ENCODE data around the gene COL6A1. TPM values are rescaled to one million over a fixed set of nuclear protein-coding genes. Genes with fewer than 3 reads are reported as not detected.

Gene COL6A1
- total and polyA plus RNA-seq, 2 donors (not counting 1 experiment from before 2014, with no cell fraction given): 645 to 1,137 TPM

DNA sequence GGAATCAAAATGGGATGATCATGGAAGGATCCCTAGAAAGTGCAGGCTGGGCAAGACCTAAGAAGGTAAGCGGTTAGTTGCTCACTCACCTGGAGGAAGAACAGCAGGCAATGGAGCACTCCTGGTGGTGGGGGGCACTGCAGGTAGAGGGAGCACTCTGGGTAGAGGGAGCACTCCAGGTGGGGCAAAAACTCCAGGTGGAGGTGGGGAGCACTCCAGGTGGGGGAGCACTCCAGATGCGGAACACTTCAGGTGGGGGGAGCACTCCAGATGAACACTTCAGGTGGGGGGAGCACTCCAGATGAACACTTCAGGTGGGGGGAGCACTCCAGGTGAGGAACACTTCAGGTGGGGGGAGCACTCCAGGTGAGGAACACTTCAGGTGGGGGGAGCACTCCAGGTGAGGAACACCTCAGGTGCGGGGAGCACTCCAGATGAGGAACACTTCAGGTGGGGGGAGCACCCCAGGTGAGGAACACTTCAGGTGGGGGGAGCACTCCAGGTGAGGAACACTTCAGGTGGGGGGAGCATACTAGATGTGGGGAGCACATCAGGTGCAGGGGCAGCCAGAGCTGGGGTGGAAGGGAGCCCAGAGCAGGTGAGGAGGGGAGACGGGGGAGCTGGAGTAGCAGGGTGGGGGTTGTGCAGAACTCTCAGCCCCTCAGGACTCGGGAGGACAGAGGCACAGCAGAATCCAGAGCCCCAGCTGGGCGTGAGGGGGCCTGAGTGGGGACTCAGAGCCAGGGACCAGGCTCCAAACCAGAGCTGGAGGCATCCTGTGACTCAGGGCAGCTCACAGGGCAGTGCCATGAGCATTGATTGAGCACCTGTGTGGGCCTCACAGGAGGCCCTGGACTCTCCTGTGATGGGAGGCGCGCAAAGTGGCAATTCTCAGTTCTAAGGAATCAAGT is 37.7 kb upstream of the COL6A1 start:
- H3K27ac ChIP-seq (ENCODE audit: insufficient read depth, low read length): no peak overlapping the region
- DNase-seq (ENCODE audit: low read depth in 2 of 2): no peak
- no peak overlapping the region for H3K4me3 ChIP-seq (replicated peaks in 1 of 4; ENCODE audit: control extremely low read depth in 1 of 4, insufficient read depth in 1 of 4, low read depth in 3 of 4, low read length in 4 of 4)
- TF ChIP-seq, protein P1, sequence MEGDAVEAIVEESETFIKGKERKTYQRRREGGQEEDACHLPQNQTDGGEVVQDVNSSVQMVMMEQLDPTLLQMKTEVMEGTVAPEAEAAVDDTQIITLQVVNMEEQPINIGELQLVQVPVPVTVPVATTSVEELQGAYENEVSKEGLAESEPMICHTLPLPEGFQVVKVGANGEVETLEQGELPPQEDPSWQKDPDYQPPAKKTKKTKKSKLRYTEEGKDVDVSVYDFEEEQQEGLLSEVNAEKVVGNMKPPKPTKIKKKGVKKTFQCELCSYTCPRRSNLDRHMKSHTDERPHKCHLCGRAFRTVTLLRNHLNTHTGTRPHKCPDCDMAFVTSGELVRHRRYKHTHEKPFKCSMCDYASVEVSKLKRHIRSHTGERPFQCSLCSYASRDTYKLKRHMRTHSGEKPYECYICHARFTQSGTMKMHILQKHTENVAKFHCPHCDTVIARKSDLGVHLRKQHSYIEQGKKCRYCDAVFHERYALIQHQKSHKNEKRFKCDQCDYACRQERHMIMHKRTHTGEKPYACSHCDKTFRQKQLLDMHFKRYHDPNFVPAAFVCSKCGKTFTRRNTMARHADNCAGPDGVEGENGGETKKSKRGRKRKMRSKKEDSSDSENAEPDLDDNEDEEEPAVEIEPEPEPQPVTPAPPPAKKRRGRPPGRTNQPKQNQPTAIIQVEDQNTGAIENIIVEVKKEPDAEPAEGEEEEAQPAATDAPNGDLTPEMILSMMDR (conservative IDR thresholded peaks at IDR 0.05 in 1 of 2, IDR thresholded peaks at IDR 0.05 in 1 of 2; ENCODE audit: low read depth in 1 of 2, low read length in 2 of 2): no peak
- no peak for TF ChIP-seq EZH2 (IDR thresholded peaks at IDR 0.05; ENCODE audit: low read length, missing control alignments)
- H3K9me3 ChIP-seq (ENCODE audit: control insufficient read depth, insufficient read depth, low read depth, low read length): no peaks in the 10 kb centered on the region
- H2AFZ ChIP-seq (ENCODE audit: low read length): no peak overlapping the region
- H3K4me2 ChIP-seq (ENCODE audit: extremely low read depth, insufficient read depth, low read length): no peak overlapping the region
- H4K20me1 ChIP-seq (ENCODE audit: control insufficient read depth, extremely low read depth, insufficient read depth, low read length): no peaks in the 10 kb centered on the region
- no peak overlapping the region for H3K9ac ChIP-seq (ENCODE audit: insufficient read depth, low read length)
- no peaks in the 10 kb centered on the region for H3K79me2 ChIP-seq (ENCODE audit: control insufficient read depth, insufficient read depth, low read length)
- H3K36me3 ChIP-seq (ENCODE audit: control insufficient read depth, insufficient read depth, low read length): no peaks in the 10 kb centered on the region
- no peaks in the 10 kb centered on the region for H3K4me1 ChIP-seq (ENCODE audit: control insufficient read depth, extremely low read depth, insufficient read depth, low read length)
- H3K27me3 ChIP-seq (ENCODE audit: control insufficient read depth, insufficient read depth, low read length): peaks cover 10% of the 10 kb centered on the region

- Histone ChIP-seq H3K4me1 (ENCODE audit: control insufficient read depth, extremely low read depth, insufficient read depth, low read length) (no peaks in the 10 kb centered on the region), H3K79me2 (ENCODE audit: control insufficient read depth, insufficient read depth, low read length) (no peaks in the 10 kb centered on the region), H3K9ac (ENCODE audit: insufficient read depth, low read length) (no peak overlapping the region), H3K4me2 (ENCODE audit: extremely low read depth, insufficient read depth, low read length) (no peak overlapping the region), H2AFZ (ENCODE audit: low read length) (no peak overlapping the region), H3K9me3 (ENCODE audit: control insufficient read depth, insufficient read depth, low read depth, low read length) (no peaks in the 10 kb centered on the region), H3K27me3 (ENCODE audit: control insufficient read depth, insufficient read depth, low read length) (peaks cover 10% of the 10 kb centered on the region), H3K4me3 (replicated peaks in 1 of 4; ENCODE audit: control extremely low read depth in 1 of 4, insufficient read depth in 1 of 4, low read depth in 3 of 4, low read length in 4 of 4) (no peak overlapping the region), H3K36me3 (ENCODE audit: control insufficient read depth, insufficient read depth, low read length) (no peaks in the 10 kb centered on the region), H4K20me1 (ENCODE audit: control insufficient read depth, extremely low read depth, insufficient read depth, low read length) (no peaks in the 10 kb centered on the region), H3K27ac (ENCODE audit: insufficient read depth, low read length) (no peak overlapping the region)
- DNase-seq (ENCODE audit: low read depth in 2 of 2): no peak
- TF ChIP-seq, protein P1 (conservative IDR thresholded peaks at IDR 0.05 in 1 of 2, IDR thresholded peaks at IDR 0.05 in 1 of 2; ENCODE audit: low read depth in 1 of 2, low read length in 2 of 2): no peak
- TF ChIP-seq EZH2 (IDR thresholded peaks at IDR 0.05; ENCODE audit: low read length, missing control alignments): no peak
Measured at GRCh38 chr21:45944601-45945000, 37.0 kb upstream of the COL6A1 start.

- DNase-seq (ENCODE audit: low read depth in 2 of 2): no peak
- Histone ChIP-seq H3K79me2 (ENCODE audit: control insufficient read depth, insufficient read depth, low read length) (no peaks in the 10 kb centered on the region), H3K9me3 (ENCODE audit: control insufficient read depth, insufficient read depth, low read depth, low read length) (no peaks in the 10 kb centered on the region), H3K4me2 (ENCODE audit: extremely low read depth, insufficient read depth, low read length) (no peak overlapping the region), H3K36me3 (ENCODE audit: control insufficient read depth, insufficient read depth, low read length) (no peaks in the 10 kb centered on the region), H3K4me3 (replicated peaks in 1 of 4; ENCODE audit: control extremely low read depth in 1 of 4, insufficient read depth in 1 of 4, low read depth in 3 of 4, low read length in 4 of 4) (no peak overlapping the region), H3K27ac (ENCODE audit: insufficient read depth, low read length) (no peak overlapping the region), H3K9ac (ENCODE audit: insufficient read depth, low read length) (no peak overlapping the region), H4K20me1 (ENCODE audit: control insufficient read depth, extremely low read depth, insufficient read depth, low read length) (no peaks in the 10 kb centered on the region), H3K4me1 (ENCODE audit: control insufficient read depth, extremely low read depth, insufficient read depth, low read length) (no peaks in the 10 kb centered on the region), H3K27me3 (ENCODE audit: control insufficient read depth, insufficient read depth, low read length) (peaks cover 15% of the 10 kb centered on the region), H2AFZ (ENCODE audit: low read length) (no peak overlapping the region)
- no peak for TF ChIP-seq EZH2 (IDR thresholded peaks at IDR 0.05; ENCODE audit: low read length, missing control alignments)
- TF ChIP-seq, protein P1 (conservative IDR thresholded peaks at IDR 0.05 in 1 of 2, IDR thresholded peaks at IDR 0.05 in 1 of 2; ENCODE audit: low read depth in 1 of 2, low read length in 2 of 2): no peak
Measured at GRCh38 chr21:45945066-45945867, 36.3 kb upstream of the COL6A1 start.
